K562 (cell line): ENCODE data around the gene C11orf86.

Source experiments
- ATF7 ChIP-seq: fragments of 450-650 bp; IDR thresholded peaks from 2 replicates; pipeline ENCODE4 v1.7.1; 2014; ENCODE audit warnings: mild to moderate bottlenecking, moderate library complexity
- POLR2A ChIP-seq: fragments of 450-650 bp; conservative IDR thresholded peaks from 2 replicates; pipeline ENCODE4 v1.6.1; 2016

GRCh38 chr11:66956689-66957290 lies 18.3 kb upstream of the C11orf86 start:
- no peak for TF ChIP-seq POLR2A
- TF ChIP-seq ATF7, result no peak
